AG10803 (cell line): ENCODE results near the gene TRAF5.
"Not testable (repeated sequence)": the region's sequence is repeated elsewhere in the genome, so short reads cannot be mapped to it uniquely, and the experiment has no call there.

Experiments
- DNase-seq: peaks from one replicate; pipeline ENCODE4 v3.0.0; 2010; ENCODE audit warnings: low read depth
- H3K4me3 ChIP-seq: 2 replicates; pipeline ENCODE4 v1.5.1; 2011; ENCODE audit warnings: mild to moderate bottlenecking, low read length, control low read depth
- CTCF ChIP-seq: conservative IDR thresholded peaks from 2 replicates; pipeline ENCODE4 v1.5.1; 2011; ENCODE audit warnings: mild to moderate bottlenecking, low read length, control low read depth, inconsistent platforms

Gene TRAF5

GRCh38 chr1:211319892-211320291, 6.7 kb upstream of the TRAF5 start:
- no peak for TF ChIP-seq CTCF
- no peak for DNase-seq
- no peak overlapping the region for H3K4me3 ChIP-seq

- TF ChIP-seq CTCF = no peak
- H3K4me3 ChIP-seq = no peak overlapping the region
- DNase-seq = no peak
Measured at GRCh38 chr1:211320980-211321379, 5.7 kb upstream of the TRAF5 start.

- not testable (repeated sequence) for H3K4me3 ChIP-seq, DNase-seq
Measured at GRCh38 chr1:211321646-211322045, 5.0 kb upstream of the TRAF5 start.

GRCh38 chr1:211323156-211324063, 3.2 kb upstream of the TRAF5 start:
- TF ChIP-seq CTCF = peak; percentile 90
- DNase-seq = peak; percentile 61
- no peak overlapping the region for H3K4me3 ChIP-seq

- DNase-seq = no peak
- no peak overlapping the region for H3K4me3 ChIP-seq
Measured at GRCh38 chr1:211324992-211325775, 1.4 kb upstream of the TRAF5 start.

GRCh38 chr1:211326140-211326527, 499 bp upstream of the TRAF5 start:
- H3K4me3 ChIP-seq = peak overlapping the region; percentile 77
- TF ChIP-seq CTCF = 0 out of 2 replicates have a peak, but pooled peaks have one; percentile 8
- DNase-seq = no peak

More at GRCh38 chr1:211324992-211325775, 1.4 kb upstream of the TRAF5 start:
- TF ChIP-seq CTCF = no peak

GRCh38 chr1:211327346-211327921, 801 bp downstream of the TRAF5 start:
- DNase-seq = peak; percentile 66
- TF ChIP-seq CTCF = no peak
- peak overlapping the region; percentile 77 for H3K4me3 ChIP-seq
